Tibial artery (tissue), 4 donors: ENCODE results near the gene AADAT.

Source experiments
- DNase-seq, 2 donors: peaks; one replicate each; pipeline ENCODE4 v3.0.0-alpha.2; 2019
- H3K27ac ChIP-seq, 2 donors: fragments of 200-600 bp; sonication (generic) in 1 of 2; 1 replicate in 1 of 2; 2 replicates in 1 of 2; pipeline ENCODE4 v1.5.1; 2018 to 2019; ENCODE audit warnings: mild to moderate bottlenecking in 1 of 2
- H3K27me3 ChIP-seq, 2 donors: fragments of 200-600 bp; sonication (generic) in 1 of 2; one replicate each; pipeline versions ENCODE4 v1.5.1 to v1.6.0; 2016 to 2019
- H3K36me3 ChIP-seq, 3 donors: fragments of 200-600 bp; sonication (generic) in 2 of 3; one replicate each; pipeline ENCODE4 v1.5.1; 2016 to 2019; ENCODE audit warnings: mild to moderate bottlenecking in 2 of 3
- H3K4me1 ChIP-seq, 4 donors: fragments of 200-600 bp; sonication (generic) in 2 of 4; 1 replicate in 3 of 4; 2 replicates in 1 of 4; pipeline ENCODE4 v1.5.1; 2016 to 2019
- H3K4me3 ChIP-seq, 2 donors: fragments of 200-600 bp; sonication (generic) in 1 of 2; 1 replicate in 1 of 2; 2 replicates in 1 of 2; pipeline ENCODE4 v1.5.1; 2018 to 2019; ENCODE audit warnings: mild to moderate bottlenecking in 2 of 2
- H3K9me3 ChIP-seq, 3 donors: fragments of 200-600 bp; sonication (generic) in 1 of 3; one replicate each; pipeline ENCODE4 v1.5.1; 2016 to 2019
- intact Hi-C: fragments of 100-400 bp; cut with DNase I; formaldehyde crosslinking; loops from one replicate; pipeline ENCODE4 v1.15.0; 2023; ENCODE audit warnings: low total_unique reads
- TF ChIP-seq, protein P1 (sequence below), 2 experiments: fragments of 200-600 bp in 1 of 2; fragments of 450-650 bp in 1 of 2; IDR thresholded peaks; one replicate each; pipeline ENCODE4 v1.5.1; 2017 to 2019; ENCODE audit warnings: antibody characterized with exemption in 2 of 2, mild to moderate bottlenecking in 1 of 2, moderate library complexity in 1 of 2

AADAT gene

DNA sequence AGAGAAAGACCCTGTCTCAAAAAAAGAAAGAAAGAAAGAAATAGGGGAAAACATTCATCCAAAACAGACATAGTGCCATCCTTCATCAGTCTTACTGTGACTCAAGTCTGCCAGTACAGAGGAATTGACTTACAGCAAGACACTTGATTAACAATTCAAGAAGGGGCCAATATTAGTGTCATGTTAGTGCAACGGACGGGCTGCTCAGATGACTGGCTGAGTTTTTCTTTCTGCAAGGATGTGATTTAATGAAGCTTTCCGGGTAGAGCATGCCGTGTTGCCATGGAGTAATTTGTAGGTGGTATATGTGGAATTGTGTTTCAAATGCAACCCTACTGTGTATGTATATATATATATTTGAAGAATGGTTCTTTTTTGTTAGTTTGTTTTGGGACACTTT is 51.0 kb downstream of the AADAT start:
- intact Hi-C loops: no loop called here
- H3K27ac ChIP-seq: no peak overlapping the region
- no peak for DNase-seq
- no peaks in the 10 kb centered on the region for H3K36me3 ChIP-seq
- no peak overlapping the region for H3K4me3 ChIP-seq
- H3K27me3 ChIP-seq: no peaks in the 10 kb centered on the region
- TF ChIP-seq, protein P1, sequence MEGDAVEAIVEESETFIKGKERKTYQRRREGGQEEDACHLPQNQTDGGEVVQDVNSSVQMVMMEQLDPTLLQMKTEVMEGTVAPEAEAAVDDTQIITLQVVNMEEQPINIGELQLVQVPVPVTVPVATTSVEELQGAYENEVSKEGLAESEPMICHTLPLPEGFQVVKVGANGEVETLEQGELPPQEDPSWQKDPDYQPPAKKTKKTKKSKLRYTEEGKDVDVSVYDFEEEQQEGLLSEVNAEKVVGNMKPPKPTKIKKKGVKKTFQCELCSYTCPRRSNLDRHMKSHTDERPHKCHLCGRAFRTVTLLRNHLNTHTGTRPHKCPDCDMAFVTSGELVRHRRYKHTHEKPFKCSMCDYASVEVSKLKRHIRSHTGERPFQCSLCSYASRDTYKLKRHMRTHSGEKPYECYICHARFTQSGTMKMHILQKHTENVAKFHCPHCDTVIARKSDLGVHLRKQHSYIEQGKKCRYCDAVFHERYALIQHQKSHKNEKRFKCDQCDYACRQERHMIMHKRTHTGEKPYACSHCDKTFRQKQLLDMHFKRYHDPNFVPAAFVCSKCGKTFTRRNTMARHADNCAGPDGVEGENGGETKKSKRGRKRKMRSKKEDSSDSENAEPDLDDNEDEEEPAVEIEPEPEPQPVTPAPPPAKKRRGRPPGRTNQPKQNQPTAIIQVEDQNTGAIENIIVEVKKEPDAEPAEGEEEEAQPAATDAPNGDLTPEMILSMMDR (IDR thresholded peaks at IDR 0.05): no peak
- no peaks in the 10 kb centered on the region for H3K9me3 ChIP-seq
- H3K4me1 ChIP-seq: no peaks in the 10 kb centered on the region

DNA sequence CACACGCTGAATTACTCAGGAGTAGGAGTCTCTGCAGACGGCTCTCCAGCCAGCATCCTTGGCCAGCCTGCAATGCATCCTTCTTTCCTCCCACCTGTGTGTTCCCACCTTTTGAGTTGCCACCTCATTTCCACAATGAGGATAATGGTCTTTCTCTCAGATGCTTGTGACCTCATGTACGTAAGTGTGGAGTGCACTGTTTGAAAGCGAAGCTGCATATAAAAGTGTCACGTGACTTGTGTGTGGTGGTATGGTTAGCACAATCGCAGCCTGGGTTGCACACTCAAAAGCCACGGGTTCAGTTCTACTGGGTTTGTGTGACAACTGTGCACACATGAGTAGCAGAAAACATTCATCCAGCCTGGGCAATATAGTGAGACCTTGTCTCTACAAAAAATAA is 51.5 kb downstream of the AADAT start:
- H3K9me3 ChIP-seq: no peaks in the 10 kb centered on the region
- DNase-seq: no peak
- no peak overlapping the region for H3K4me3 ChIP-seq
- H3K36me3 ChIP-seq: no peaks in the 10 kb centered on the region
- TF ChIP-seq, protein P1 (IDR thresholded peaks at IDR 0.05): no peak
- H3K27me3 ChIP-seq: no peaks in the 10 kb centered on the region
- no peak overlapping the region for H3K27ac ChIP-seq
- intact Hi-C loops: no loop called here
- no peaks in the 10 kb centered on the region for H3K4me1 ChIP-seq

DNA sequence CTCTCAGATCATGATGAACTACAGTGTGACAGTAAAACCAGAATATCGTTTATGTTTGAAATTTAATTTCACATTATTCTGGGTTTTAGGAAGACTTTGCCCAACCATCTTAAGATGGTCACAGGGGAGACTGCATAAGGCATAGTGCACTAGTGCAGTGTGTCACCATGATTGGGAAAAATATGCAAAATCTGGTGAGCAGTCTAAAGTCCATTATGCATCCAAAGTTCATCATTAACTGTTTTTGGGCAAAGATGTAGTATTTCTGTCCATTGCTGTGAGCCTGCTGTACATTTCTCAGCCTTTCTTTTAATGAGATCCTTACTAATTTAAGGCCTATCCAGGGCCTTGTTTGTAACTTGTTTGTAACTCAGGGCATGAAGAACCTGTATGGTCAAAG is 52.3 kb downstream of the AADAT start:
- H3K9me3 ChIP-seq: no peaks in the 10 kb centered on the region
- no peaks in the 10 kb centered on the region for H3K36me3 ChIP-seq
- intact Hi-C loops: no loop called here

DNA sequence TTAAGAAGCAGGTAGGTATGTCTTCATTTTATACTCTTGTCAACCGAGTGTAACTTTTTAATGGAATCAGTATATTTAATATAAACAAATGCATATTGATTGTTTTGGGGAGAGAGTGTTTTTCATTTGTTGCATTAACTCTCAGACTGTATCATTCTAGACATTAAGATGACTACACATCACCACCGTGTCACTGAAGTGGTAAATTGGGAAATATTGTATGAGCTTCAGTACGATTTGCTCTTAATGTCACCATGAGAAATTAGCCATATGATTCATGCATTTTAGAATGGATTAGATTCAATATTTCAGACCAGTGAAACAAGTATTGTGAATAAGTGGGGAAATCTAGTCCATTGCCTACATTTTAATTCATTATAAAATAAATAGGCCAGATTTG is 53.9 kb downstream of the AADAT start:
- Histone ChIP-seq H3K9me3 (no peaks in the 10 kb centered on the region), H3K36me3 (no peaks in the 10 kb centered on the region), H3K27me3 (no peaks in the 10 kb centered on the region), H3K4me3 (no peak overlapping the region), H3K27ac (no peak overlapping the region), H3K4me1 (no peaks in the 10 kb centered on the region)
- TF ChIP-seq, protein P1 (IDR thresholded peaks at IDR 0.05): no peak
- no peak for DNase-seq
- intact Hi-C loops: no loop called here

More for the DNA sequence above, 52.3 kb downstream of the AADAT start:
- TF ChIP-seq, protein P1 (IDR thresholded peaks at IDR 0.05): no peak
- DNase-seq: no peak
- Histone ChIP-seq H3K27ac (no peak overlapping the region), H3K27me3 (no peaks in the 10 kb centered on the region), H3K4me3 (no peak overlapping the region), H3K4me1 (no peaks in the 10 kb centered on the region)

DNA sequence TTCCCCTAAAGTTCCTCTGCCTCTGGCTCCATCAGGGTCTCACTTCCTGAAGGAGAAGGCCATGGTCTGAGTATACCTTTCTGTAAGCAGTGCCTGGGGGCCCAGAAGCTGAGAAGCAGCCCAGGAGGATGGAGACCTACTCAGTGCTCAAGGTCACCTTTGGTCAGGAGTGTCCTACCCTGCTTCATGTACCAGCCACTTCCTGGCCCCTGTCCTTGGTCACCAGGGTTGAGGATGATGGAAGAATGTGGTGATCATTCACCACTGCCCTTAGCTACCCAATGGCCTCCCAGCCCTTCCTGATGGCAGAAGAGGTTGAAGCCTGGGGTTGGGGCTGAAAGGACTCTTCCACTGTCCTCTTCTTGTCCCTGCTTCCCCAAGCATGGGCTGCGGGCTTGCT is 54.5 kb downstream of the AADAT start:
- DNase-seq: no peak
- Histone ChIP-seq H3K9me3 (no peaks in the 10 kb centered on the region), H3K27ac (no peak overlapping the region), H3K4me1 (no peaks in the 10 kb centered on the region), H3K27me3 (no peaks in the 10 kb centered on the region), H3K36me3 (no peaks in the 10 kb centered on the region), H3K4me3 (no peak overlapping the region)
- TF ChIP-seq, protein P1 (IDR thresholded peaks at IDR 0.05): no peak
- intact Hi-C loops: no loop called here

DNA sequence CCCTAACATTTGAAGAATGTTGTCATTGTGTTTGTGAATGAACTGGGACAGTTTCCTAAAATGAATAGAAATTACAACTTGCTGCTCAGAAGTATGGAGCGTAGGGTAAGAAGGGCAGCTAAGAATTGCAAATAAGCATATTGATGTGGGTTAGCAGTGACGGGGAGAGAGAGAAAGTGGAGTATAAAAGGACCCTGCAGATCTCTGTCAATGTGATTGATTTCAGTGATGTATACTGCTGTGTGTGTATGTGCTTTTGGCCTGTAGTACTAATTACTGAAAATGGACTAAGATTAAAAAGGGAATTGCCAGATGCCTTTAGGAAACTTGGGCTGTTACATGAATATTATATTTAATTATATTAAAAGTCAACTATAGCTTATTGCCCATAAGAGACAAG is 55.8 kb downstream of the AADAT start:
- no peaks in the 10 kb centered on the region for H3K4me1 ChIP-seq
- no peaks in the 10 kb centered on the region for H3K9me3 ChIP-seq
- intact Hi-C loops: no loop called here

More for the DNA sequence above, 55.8 kb downstream of the AADAT start:
- no peak for DNase-seq
- Histone ChIP-seq H3K27me3 (no peaks in the 10 kb centered on the region), H3K27ac (no peak overlapping the region), H3K4me3 (no peak overlapping the region), H3K36me3 (no peaks in the 10 kb centered on the region)
- TF ChIP-seq, protein P1 (IDR thresholded peaks at IDR 0.05): no peak
